ENCODE data around the gene TMEM147. TPM values are rescaled to one million over a fixed set of nuclear protein-coding genes. Genes with fewer than 3 reads are reported as not detected.

TMEM147 gene
- total RNA-seq, 6 donors from 2014 or later: 25.1 to 94.2 (median 71.2) TPM

DNA sequence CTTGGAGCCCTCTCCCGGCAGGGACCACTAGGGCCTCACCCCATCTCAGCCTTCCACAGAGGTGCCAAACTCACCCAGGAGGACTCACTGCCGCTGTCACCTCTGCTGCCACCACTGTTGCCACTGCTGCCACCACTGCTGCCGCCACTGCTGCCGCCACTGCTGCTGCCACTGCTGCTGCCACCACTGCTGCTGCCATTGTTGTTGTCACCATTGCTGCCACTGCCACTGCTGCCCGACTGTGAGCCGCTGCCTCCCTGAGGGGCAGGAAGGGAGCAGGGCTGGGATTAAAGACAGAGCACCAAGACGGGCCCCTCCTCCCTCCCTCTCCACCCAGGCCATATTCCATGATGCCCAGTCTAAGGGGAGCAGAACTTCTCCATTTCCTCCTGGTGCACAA, 34.1 kb upstream of the TMEM147 start:
- no peaks in the 10 kb centered on the region for H3K36me3 ChIP-seq
- H3K9me3 ChIP-seq: no peaks in the 10 kb centered on the region
- WGBS, 2 donors: 68 to 83% methylated on average over 5 to 7 of the region's 7 CpGs
- H3K27ac ChIP-seq: no peak overlapping the region
- H3K4me1 ChIP-seq: peaks cover 7 to 24% (median 11%) of the 10 kb centered on the region in 4 donors
- no peak for ATAC-seq (ENCODE audit: low FRiP score in 2 of 2)
- H3K27me3 ChIP-seq: no peaks in the 10 kb centered on the region
- TF ChIP-seq EP300 (IDR thresholded peaks at IDR 0.05): no peak
- TF ChIP-seq POLR2A (IDR thresholded peaks at IDR 0.05): no peak
- no peak for TF ChIP-seq POLR2AphosphoS5 (IDR thresholded peaks at IDR 0.05)
- TF ChIP-seq CTCF (IDR thresholded peaks at IDR 0.05): no peak
- DNase-seq: no peak
- H3K4me3 ChIP-seq: no peak overlapping the region

DNA sequence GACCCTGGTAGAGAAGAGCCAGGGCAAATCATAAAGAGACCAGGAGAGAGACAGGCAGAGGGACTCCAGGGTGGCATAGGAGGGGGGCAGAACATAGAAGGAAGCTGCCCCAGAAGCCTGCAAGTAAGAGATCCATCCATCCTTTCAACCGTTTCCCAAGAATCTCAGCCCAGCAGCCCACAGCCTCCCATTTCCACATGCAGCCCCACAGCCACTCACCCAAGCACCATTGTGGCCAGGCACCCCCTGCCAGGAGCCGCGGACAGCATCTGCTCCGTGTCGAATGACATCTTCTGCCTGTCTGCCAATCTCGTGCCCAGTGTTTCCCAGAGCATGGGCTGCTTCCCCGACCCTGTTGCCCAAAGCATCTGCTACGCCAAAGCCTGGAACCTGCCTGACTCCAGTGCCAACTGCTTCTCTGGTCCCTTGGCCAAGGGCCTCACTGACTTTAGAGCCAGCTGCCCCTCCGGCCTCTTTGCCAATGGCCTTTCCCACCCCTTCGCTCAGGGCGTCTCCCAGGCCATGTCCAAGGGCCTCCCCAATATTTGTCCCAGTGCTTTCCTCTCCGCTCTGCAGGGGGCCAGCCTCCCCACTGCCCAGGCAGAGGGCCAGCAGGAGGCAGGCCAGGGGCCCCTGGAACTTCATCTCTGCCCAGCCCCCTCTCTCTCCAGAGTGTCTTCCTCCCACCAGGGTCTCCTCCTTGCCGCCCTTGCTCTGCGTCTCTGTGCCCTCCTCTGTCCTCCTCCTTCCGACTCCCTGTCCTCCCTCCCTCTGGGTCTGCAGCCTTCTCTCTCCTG, 32.4 kb upstream of the TMEM147 start:
- no peak overlapping the region for H3K27ac ChIP-seq
- 79 to 84% methylated on average over 11 to 15 of the region's 15 CpGs for WGBS, 2 donors
- H3K4me3 ChIP-seq: no peak overlapping the region
- DNase-seq (peak in 1 of 2 donors; percentile 50), ATAC-seq (ENCODE audit: low FRiP score in 2 of 2) (no peak)
- H3K27me3 ChIP-seq: no peaks in the 10 kb centered on the region
- H3K36me3 ChIP-seq: no peaks in the 10 kb centered on the region
- H3K4me1 ChIP-seq: peaks cover 7 to 24% (median 11%) of the 10 kb centered on the region in 4 donors
- TF ChIP-seq POLR2AphosphoS5 (IDR thresholded peaks at IDR 0.05) (no peak), CTCF (IDR thresholded peaks at IDR 0.05) (no peak), POLR2A (IDR thresholded peaks at IDR 0.05) (no peak), EP300 (IDR thresholded peaks at IDR 0.05) (no peak)
- no peaks in the 10 kb centered on the region for H3K9me3 ChIP-seq

GRCh38 chr19:35513628-35514281, 31.7 kb upstream of the TMEM147 start, which contains the start of gene DMKN:
Gene DMKN, minus strand, starts transcription at chr19:35513649. Its CDS starts 174 bp downstream, at chr19:35513475.
- peaks cover 7 to 24% (median 11%) of the 10 kb centered on the region in 4 donors for H3K4me1 ChIP-seq
- peak; percentile 38 to 44 for DNase-seq
- no peaks in the 10 kb centered on the region for H3K9me3 ChIP-seq
- H3K27ac ChIP-seq: no peak within 1 kb of the TSS
- H3K36me3 ChIP-seq: no peaks in the 10 kb centered on the region
- 21 to 30% methylated on average over 14 to 15 of the region's 15 CpGs for WGBS, 2 donors
- no peak within 1 kb of the TSS for H3K4me3 ChIP-seq
- no peak for ATAC-seq (ENCODE audit: low FRiP score in 2 of 2)
- TF ChIP-seq CTCF (IDR thresholded peaks at IDR 0.05): peak in 1 of 6 experiments; percentile 11
- TF ChIP-seq POLR2AphosphoS5 (IDR thresholded peaks at IDR 0.05): no peak
- no peaks in the 10 kb centered on the region for H3K27me3 ChIP-seq

GRCh38 chr19:35514282-35514809, 31.1 kb upstream of the TMEM147 start:
- H3K9me3 ChIP-seq: no peaks in the 10 kb centered on the region
- TF ChIP-seq CTCF (IDR thresholded peaks at IDR 0.05): no peak
- TF ChIP-seq POLR2AphosphoS5 (IDR thresholded peaks at IDR 0.05): no peak
- no peak for TF ChIP-seq EP300 (IDR thresholded peaks at IDR 0.05)
- no peak for TF ChIP-seq POLR2A (IDR thresholded peaks at IDR 0.05)

More at GRCh38 chr19:35514282-35514809, 31.1 kb upstream of the TMEM147 start:
- Histone ChIP-seq H3K36me3 (no peaks in the 10 kb centered on the region), H3K27me3 (no peaks in the 10 kb centered on the region), H3K27ac (no peak overlapping the region), H3K4me3 (no peak overlapping the region), H3K4me1 (peaks cover 7 to 23% (median 11%) of the 10 kb centered on the region in 4 donors)
- no peak for ATAC-seq (ENCODE audit: low FRiP score in 2 of 2)
- WGBS, 2 donors: 30% methylated on average over 12 to 20 of the region's 20 CpGs
- DNase-seq: peak; percentile 27 to 65

Data from upper lobe of left lung (tissue), 6 donors.